Nephron (organoid): ENCODE measurements around the gene IL17RA.
A peak's percentile ranks its signal among the peaks of the same experiment; 100 is the strongest.

Source experiments
- H3K27ac Mint-ChIP-seq, 3 experiments: 2 replicates each; pipeline ENCODE4 v1.8.0; 2020; ENCODE audit warnings: mixed read lengths in 3 of 3, mild to moderate bottlenecking in 2 of 3, moderate library complexity in 1 of 3
- H3K27me3 Mint-ChIP-seq: 2 replicates; pipeline ENCODE4 v1.8.0; 2021; ENCODE audit warnings: low read depth, mild to moderate bottlenecking, moderate library complexity, mixed read lengths
- H3K36me3 Mint-ChIP-seq: 2 replicates; pipeline ENCODE4 v1.8.0; 2020; ENCODE audit warnings: low read depth, mixed read lengths
- H3K4me1 Mint-ChIP-seq: 2 replicates; pipeline ENCODE4 v1.8.0; 2020; ENCODE audit warnings: mixed read lengths
- H3K4me3 Mint-ChIP-seq, 3 experiments: 2 replicates each; pipeline ENCODE4 v1.8.0; 2020; ENCODE audit warnings: mild to moderate bottlenecking in 3 of 3, mixed read lengths in 3 of 3, moderate library complexity in 2 of 3
- H3K9me3 Mint-ChIP-seq: 2 replicates; pipeline ENCODE4 v1.8.0; 2020; ENCODE audit warnings: mixed read lengths
- CTCF ChIP-seq, 3 experiments: fragments of 200-600 bp; sonication (generic); IDR thresholded peaks; one replicate each; pipeline ENCODE4 v1.5.0; 2021; ENCODE audit warnings: antibody characterized with exemption in 3 of 3; ENCODE audit not compliant: unreplicated experiment in 3 of 3

The IL17RA gene

DNA sequence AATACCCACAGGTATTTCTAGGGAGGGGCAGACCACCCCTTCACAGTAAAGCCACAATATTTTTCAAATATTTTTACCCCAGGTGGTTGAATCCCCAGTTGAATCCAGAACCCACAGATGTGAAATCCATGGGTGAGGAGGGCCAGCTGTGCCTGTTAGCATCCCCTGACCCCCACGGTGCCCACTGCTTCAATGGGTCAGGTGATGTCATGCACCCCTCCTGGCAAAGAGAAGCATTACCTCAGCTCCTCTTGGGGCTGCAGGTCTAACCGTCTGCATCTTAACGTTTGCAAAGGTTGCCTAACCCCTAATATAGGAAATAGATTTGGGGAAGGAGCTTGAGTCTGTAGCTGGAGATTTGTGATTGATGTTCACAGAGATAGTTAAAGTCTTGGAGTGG is 24.7 kb upstream of the IL17RA start:
- Mint-ChIP-seq H3K36me3 (no peaks in the 10 kb centered on the region), H3K4me3 (no peak overlapping the region), H3K9me3 (no peaks in the 10 kb centered on the region), H3K4me1 (peaks cover 11% of the 10 kb centered on the region), H3K27ac (no peak overlapping the region), H3K27me3 (peaks cover 11% of the 10 kb centered on the region)
- TF ChIP-seq CTCF (IDR thresholded peaks at IDR 0.05; ENCODE audit: unreplicated experiment in 3 of 3), result no peak

DNA sequence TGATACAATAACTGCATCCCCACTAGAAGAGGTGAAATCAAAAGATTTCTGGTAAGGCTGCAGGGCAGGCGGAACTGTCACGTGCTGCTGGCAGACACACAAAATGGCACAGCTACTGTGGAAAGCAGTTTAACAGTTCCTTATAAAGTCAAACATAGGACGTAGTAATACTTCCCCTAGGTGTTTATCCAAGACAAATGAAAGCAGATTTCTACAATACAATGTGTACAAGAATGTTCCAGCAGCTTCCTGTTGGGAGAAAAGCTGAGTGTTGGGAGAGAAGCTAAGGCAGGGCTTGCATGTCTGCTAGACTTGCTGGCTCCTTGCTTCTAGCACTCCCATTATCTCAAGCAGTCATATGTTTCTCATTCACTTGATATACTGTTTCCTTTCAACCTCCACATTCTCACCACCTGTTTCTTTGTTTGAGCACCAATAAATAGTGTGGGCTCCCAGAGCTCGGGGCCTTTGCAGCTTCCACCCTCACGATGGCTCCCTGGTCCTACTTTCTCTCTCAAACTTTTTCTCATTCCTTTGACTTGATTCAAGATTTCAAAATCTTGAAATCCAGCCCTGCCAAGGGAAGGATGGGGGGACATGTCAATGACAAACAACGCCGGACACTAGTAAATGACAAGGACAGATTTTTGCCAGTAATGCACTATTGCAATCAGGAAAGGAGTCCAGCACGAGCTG is 21.2 kb upstream of the IL17RA start:
- Mint-ChIP-seq H3K4me3 (peak overlapping the region in 1 of 3 experiments; percentile 6), H3K27ac (peak overlapping the region; percentile 63 to 91 (median 78)), H3K36me3 (no peaks in the 10 kb centered on the region), H3K9me3 (no peaks in the 10 kb centered on the region), H3K27me3 (peaks cover 5% of the 10 kb centered on the region), H3K4me1 (peaks cover 11% of the 10 kb centered on the region)
- no peak for TF ChIP-seq CTCF (IDR thresholded peaks at IDR 0.05; ENCODE audit: unreplicated experiment in 3 of 3)

DNA sequence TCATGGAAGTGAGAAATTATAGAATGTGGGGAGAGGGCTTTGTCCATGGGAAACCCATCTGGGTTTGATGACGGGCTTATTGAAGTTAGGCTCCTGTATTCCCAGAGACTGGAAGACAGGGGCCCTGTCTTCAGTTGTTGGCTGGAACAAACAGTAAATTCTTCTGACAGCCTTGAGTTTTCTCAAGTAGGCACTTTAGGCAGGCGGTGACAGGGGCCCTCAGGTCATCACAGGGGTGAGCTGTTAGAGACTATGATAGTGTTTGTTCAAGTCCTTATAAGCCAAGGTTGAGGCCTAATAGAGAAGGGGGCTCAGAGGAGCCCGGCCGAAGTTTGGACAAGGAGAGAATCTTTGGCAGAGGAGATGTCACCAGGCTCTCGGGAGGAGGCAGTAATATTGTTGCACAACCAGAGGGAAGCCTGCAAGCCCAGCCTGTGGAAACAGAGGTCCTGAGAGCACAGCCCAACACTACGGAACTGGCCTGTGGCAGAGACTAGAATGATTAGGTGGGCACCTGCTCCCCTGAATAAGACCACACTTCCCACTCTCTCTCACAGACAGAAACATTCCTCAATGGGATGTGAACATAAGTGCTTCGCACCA is 20.2 kb upstream of the IL17RA start:
- Mint-ChIP-seq H3K27me3 (peaks cover 5% of the 10 kb centered on the region), H3K9me3 (no peaks in the 10 kb centered on the region), H3K4me3 (no peak overlapping the region), H3K36me3 (no peaks in the 10 kb centered on the region), H3K4me1 (peaks cover 11% of the 10 kb centered on the region), H3K27ac (peak overlapping the region in 1 of 3 experiments; percentile 91)
- no peak for TF ChIP-seq CTCF (IDR thresholded peaks at IDR 0.05; ENCODE audit: unreplicated experiment in 3 of 3)

- Mint-ChIP-seq H3K4me1 (peaks cover 11% of the 10 kb centered on the region), H3K27ac (no peak overlapping the region), H3K9me3 (no peaks in the 10 kb centered on the region), H3K4me3 (no peak overlapping the region), H3K27me3 (peaks cover 9% of the 10 kb centered on the region), H3K36me3 (no peaks in the 10 kb centered on the region)
- no peak for TF ChIP-seq CTCF (IDR thresholded peaks at IDR 0.05; ENCODE audit: unreplicated experiment in 3 of 3)
Measured at GRCh38 chr22:17065433-17065832, 19.4 kb upstream of the IL17RA start.

- Mint-ChIP-seq H3K27me3 (peaks cover 21% of the 10 kb centered on the region), H3K4me3 (no peak overlapping the region), H3K36me3 (no peaks in the 10 kb centered on the region), H3K4me1 (no peaks in the 10 kb centered on the region), H3K9me3 (no peaks in the 10 kb centered on the region), H3K27ac (no peak overlapping the region)
- no peak for TF ChIP-seq CTCF (IDR thresholded peaks at IDR 0.05; ENCODE audit: unreplicated experiment in 3 of 3)
Measured at GRCh38 chr22:17072877-17073276, 11.9 kb upstream of the IL17RA start.

DNA sequence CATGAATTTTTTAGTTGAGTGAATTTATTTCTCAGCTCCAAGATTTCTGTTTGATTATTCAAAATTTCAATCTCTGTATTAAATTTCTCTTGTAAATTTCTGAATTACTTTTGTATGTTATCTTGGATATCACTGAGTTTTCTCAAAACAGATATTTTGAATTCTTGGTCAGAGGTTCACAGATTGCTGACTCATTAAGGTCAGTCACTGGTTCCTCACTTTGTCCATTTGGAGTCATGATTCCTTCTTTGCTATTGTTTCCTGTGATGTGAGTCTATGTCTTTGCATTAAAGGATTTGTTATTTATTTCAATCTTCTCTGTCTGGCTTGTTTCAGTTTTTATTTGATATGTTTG is 10.2 kb upstream of the IL17RA start:
- Mint-ChIP-seq H3K4me1 (no peaks in the 10 kb centered on the region), H3K9me3 (no peaks in the 10 kb centered on the region), H3K4me3 (no peak overlapping the region), H3K27me3 (peaks cover 21% of the 10 kb centered on the region), H3K36me3 (no peaks in the 10 kb centered on the region), H3K27ac (no peak overlapping the region)
- TF ChIP-seq CTCF (IDR thresholded peaks at IDR 0.05; ENCODE audit: unreplicated experiment in 3 of 3), result no peak
